ENCODE data around the gene MTRF1L. TPM values are rescaled to one million over a fixed set of nuclear protein-coding genes. Genes with fewer than 3 reads are reported as not detected.
"Not testable (repeated sequence)": the region's sequence is repeated elsewhere in the genome, so short reads cannot be mapped to it uniquely, and the experiment has no call there.

MTRF1L gene
- total RNA-seq, 1 experiment from 2014 or later = 16.6 TPM

DNA sequence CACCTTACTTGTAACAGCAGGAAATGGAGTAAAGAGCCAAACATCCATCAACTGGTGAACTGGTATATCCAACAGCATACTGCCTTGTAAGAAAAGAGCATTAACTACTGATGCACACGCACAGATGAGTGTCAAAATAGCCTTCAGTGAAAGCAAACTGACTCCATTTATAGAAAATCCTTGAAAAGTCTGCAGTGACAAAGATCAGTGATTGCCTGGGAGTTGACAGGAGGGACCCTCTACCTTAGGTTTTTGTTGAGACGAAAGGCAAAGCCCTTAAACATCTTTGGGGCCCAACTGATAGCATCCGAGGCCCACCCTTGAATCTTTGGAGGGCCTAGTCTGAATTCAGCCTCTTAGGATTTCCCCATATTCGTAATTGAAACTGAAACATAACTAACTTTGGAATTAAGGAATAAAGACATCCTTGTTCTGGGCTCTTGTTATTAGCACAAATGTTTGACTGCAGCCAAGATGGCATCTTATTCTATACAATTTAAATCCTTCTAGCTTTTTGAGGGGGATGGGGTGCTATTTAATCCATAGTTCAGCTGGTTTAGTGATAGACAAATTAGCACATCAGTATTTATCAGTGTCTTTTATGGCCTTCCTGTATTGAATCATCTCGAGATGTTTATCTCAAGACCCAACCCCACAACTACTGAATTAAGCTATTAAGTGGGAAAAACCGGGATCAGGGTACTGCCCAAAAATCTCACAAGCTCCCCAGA is 32.7 kb downstream of the MTRF1L start (continued):
- no peak for TF ChIP-seq SMAD3 (CRISPR knock-in tag; IDR thresholded peaks at IDR 0.05; ENCODE audit: borderline replicate concordance)
- no peak for TF ChIP-seq TP53 (CRISPR knock-in tag; IDR thresholded peaks at IDR 0.05)

DNA sequence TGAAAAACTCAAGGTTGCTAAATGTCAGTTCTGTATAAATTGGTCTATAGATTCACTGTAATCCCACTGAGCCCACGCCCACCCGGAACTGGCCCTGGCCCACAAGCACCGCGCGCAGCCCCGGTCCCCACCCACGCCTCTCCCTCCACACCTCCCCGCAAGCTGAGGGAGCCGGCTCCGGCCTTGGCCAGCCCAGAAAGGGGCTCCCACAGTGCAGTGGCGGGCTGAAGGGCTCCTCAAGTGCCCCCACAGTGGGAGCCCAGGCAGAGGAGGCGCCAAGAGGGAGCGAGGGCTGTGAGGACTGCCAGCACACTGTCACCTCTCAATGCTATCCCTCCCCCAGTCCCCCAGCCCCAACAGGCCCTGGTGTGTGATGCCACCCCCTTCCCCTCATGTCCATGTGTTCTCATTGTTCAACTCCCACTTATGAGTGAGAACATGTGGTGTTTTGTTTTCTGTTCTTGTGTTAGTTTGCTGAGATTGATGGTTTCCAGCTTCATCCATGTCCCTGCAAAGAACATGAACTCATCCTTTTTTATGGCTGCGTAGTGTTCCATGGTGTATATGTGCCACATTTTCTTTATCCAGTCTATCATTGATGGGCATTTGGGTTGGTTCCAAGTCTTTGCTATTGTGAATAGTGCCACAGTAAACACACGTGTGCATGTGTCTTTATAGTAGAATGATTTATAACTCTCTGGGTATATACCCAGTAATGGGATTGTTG is 36.2 kb downstream of the MTRF1L start:
- H3K36me3 Mint-ChIP-seq; H3K27ac Mint-ChIP-seq; DNase-seq (ENCODE audit: low spot score); H3K9me3 Mint-ChIP-seq; ATAC-seq; H3K4me3 Mint-ChIP-seq; H3K4me1 Mint-ChIP-seq; POLR2A ChIA-PET; H3K27me3 Mint-ChIP-seq (ENCODE audit: low read depth): not testable (repeated sequence)
- CTCF ChIA-PET = interaction anchor here (0.8 kb wide), 1 partner anchor 12 kb away, joined by 3 read pairs; no protein-coding TSS in a partner anchor

DNA sequence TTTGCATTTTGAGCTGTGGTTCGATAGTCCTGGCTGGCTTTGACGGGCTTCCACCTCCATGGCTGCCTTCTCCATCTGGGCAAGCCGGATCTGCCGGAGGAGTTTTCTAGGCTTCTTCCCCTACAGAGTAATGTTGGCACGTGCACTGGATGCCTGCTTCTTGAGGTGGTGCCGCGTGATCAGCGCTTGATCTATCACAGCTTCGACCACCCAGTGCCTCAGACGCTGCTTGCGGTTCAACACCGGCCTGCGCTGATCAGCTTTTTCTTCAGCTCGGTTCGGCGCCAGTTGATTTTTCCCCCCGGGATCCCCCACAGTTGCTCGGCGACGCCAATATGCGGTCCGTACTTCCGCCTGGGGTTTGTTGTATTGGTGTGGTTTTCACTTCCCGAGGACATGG is 43.2 kb downstream of the MTRF1L start:
- CTCF ChIA-PET = no interaction called here
- Mint-ChIP-seq H3K27me3 (ENCODE audit: low read depth) (peaks cover 3% of the 10 kb centered on the region; the same call in 1 of the 2 replicates), H3K4me3 (no peak overlapping the region), H3K9me3 (no peaks in the 10 kb centered on the region), H3K36me3 (no peaks in the 10 kb centered on the region), H3K4me1 (no peaks in the 10 kb centered on the region), H3K27ac (no peak overlapping the region)
- no peak for ATAC-seq
- POLR2A ChIA-PET = no interaction called here
- no peak for DNase-seq (ENCODE audit: low spot score)
- TF ChIP-seq HMGA2 (CRISPR knock-in tag; IDR thresholded peaks at IDR 0.05) (no peak), NR1H2 (CRISPR knock-in tag; IDR thresholded peaks at IDR 0.05) (no peak), ZNF219 (CRISPR knock-in tag; IDR thresholded peaks at IDR 0.05; ENCODE audit: borderline replicate concordance) (no peak), SMAD3 (CRISPR knock-in tag; IDR thresholded peaks at IDR 0.05; ENCODE audit: borderline replicate concordance) (no peak), ESRRA (CRISPR knock-in tag; IDR thresholded peaks at IDR 0.05; ENCODE audit: borderline replicate concordance) (no peak), ZBTB21 (CRISPR knock-in tag; IDR thresholded peaks at IDR 0.05; ENCODE audit: borderline replicate concordance) (no peak), PRRX2 (CRISPR knock-in tag; IDR thresholded peaks at IDR 0.05) (no peak), CBFB (CRISPR knock-in tag; IDR thresholded peaks at IDR 0.05; ENCODE audit: low read depth) (no peak), NFATC4 (CRISPR knock-in tag; IDR thresholded peaks at IDR 0.05) (no peak), OVOL2 (CRISPR knock-in tag; IDR thresholded peaks at IDR 0.05; ENCODE audit: borderline replicate concordance) (no peak)
- TF ChIP-seq, protein P1, sequence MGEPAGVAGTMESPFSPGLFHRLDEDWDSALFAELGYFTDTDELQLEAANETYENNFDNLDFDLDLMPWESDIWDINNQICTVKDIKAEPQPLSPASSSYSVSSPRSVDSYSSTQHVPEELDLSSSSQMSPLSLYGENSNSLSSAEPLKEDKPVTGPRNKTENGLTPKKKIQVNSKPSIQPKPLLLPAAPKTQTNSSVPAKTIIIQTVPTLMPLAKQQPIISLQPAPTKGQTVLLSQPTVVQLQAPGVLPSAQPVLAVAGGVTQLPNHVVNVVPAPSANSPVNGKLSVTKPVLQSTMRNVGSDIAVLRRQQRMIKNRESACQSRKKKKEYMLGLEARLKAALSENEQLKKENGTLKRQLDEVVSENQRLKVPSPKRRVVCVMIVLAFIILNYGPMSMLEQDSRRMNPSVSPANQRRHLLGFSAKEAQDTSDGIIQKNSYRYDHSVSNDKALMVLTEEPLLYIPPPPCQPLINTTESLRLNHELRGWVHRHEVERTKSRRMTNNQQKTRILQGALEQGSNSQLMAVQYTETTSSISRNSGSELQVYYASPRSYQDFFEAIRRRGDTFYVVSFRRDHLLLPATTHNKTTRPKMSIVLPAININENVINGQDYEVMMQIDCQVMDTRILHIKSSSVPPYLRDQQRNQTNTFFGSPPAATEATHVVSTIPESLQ (CRISPR knock-in tag; IDR thresholded peaks at IDR 0.05) = no peak
- TF ChIP-seq, protein P2, sequence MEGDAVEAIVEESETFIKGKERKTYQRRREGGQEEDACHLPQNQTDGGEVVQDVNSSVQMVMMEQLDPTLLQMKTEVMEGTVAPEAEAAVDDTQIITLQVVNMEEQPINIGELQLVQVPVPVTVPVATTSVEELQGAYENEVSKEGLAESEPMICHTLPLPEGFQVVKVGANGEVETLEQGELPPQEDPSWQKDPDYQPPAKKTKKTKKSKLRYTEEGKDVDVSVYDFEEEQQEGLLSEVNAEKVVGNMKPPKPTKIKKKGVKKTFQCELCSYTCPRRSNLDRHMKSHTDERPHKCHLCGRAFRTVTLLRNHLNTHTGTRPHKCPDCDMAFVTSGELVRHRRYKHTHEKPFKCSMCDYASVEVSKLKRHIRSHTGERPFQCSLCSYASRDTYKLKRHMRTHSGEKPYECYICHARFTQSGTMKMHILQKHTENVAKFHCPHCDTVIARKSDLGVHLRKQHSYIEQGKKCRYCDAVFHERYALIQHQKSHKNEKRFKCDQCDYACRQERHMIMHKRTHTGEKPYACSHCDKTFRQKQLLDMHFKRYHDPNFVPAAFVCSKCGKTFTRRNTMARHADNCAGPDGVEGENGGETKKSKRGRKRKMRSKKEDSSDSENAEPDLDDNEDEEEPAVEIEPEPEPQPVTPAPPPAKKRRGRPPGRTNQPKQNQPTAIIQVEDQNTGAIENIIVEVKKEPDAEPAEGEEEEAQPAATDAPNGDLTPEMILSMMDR (IDR thresholded peaks at IDR 0.05) = no peak
- TF ChIP-seq, protein P3, sequence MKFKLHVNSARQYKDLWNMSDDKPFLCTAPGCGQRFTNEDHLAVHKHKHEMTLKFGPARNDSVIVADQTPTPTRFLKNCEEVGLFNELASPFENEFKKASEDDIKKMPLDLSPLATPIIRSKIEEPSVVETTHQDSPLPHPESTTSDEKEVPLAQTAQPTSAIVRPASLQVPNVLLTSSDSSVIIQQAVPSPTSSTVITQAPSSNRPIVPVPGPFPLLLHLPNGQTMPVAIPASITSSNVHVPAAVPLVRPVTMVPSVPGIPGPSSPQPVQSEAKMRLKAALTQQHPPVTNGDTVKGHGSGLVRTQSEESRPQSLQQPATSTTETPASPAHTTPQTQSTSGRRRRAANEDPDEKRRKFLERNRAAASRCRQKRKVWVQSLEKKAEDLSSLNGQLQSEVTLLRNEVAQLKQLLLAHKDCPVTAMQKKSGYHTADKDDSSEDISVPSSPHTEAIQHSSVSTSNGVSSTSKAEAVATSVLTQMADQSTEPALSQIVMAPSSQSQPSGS (CRISPR knock-in tag; IDR thresholded peaks at IDR 0.05; ENCODE audit: borderline replicate concordance, low read depth) = no peak
- TF ChIP-seq, protein P4, sequence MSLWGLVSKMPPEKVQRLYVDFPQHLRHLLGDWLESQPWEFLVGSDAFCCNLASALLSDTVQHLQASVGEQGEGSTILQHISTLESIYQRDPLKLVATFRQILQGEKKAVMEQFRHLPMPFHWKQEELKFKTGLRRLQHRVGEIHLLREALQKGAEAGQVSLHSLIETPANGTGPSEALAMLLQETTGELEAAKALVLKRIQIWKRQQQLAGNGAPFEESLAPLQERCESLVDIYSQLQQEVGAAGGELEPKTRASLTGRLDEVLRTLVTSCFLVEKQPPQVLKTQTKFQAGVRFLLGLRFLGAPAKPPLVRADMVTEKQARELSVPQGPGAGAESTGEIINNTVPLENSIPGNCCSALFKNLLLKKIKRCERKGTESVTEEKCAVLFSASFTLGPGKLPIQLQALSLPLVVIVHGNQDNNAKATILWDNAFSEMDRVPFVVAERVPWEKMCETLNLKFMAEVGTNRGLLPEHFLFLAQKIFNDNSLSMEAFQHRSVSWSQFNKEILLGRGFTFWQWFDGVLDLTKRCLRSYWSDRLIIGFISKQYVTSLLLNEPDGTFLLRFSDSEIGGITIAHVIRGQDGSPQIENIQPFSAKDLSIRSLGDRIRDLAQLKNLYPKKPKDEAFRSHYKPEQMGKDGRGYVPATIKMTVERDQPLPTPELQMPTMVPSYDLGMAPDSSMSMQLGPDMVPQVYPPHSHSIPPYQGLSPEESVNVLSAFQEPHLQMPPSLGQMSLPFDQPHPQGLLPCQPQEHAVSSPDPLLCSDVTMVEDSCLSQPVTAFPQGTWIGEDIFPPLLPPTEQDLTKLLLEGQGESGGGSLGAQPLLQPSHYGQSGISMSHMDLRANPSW (CRISPR knock-in tag; conservative IDR thresholded peaks at IDR 0.05; ENCODE audit: low read depth) = no peak
- TF ChIP-seq, protein P5, sequence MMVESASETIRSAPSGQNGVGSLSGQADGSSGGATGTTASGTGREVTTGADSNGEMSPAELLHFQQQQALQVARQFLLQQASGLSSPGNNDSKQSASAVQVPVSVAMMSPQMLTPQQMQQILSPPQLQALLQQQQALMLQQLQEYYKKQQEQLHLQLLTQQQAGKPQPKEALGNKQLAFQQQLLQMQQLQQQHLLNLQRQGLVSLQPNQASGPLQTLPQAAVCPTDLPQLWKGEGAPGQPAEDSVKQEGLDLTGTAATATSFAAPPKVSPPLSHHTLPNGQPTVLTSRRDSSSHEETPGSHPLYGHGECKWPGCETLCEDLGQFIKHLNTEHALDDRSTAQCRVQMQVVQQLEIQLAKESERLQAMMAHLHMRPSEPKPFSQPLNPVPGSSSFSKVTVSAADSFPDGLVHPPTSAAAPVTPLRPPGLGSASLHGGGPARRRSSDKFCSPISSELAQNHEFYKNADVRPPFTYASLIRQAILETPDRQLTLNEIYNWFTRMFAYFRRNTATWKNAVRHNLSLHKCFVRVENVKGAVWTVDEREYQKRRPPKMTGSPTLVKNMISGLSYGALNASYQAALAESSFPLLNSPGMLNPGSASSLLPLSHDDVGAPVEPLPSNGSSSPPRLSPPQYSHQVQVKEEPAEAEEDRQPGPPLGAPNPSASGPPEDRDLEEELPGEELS (CRISPR knock-in tag; IDR thresholded peaks at IDR 0.05) = no peak
- TF ChIP-seq, protein P6, sequence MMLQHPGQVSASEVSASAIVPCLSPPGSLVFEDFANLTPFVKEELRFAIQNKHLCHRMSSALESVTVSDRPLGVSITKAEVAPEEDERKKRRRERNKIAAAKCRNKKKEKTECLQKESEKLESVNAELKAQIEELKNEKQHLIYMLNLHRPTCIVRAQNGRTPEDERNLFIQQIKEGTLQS (CRISPR knock-in tag; conservative IDR thresholded peaks at IDR 0.05) = no peak
- TF ChIP-seq, protein P7, sequence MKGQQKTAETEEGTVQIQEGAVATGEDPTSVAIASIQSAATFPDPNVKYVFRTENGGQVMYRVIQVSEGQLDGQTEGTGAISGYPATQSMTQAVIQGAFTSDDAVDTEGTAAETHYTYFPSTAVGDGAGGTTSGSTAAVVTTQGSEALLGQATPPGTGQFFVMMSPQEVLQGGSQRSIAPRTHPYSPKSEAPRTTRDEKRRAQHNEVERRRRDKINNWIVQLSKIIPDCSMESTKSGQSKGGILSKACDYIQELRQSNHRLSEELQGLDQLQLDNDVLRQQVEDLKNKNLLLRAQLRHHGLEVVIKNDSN (CRISPR knock-in tag; IDR thresholded peaks at IDR 0.05) = no peak
